ENCODE data around the gene BACE2. TPM values are rescaled to one million over a fixed set of nuclear protein-coding genes. Genes with fewer than 3 reads are reported as not detected.

Gene BACE2
- total RNA-seq, 1 experiment from 2014 or later = 23.2 TPM

GRCh38 chr21:41227357-41228005 lies 59.5 kb downstream of the BACE2 start:
- BruUV-seq (replicated peaks) = no TSS peak
- no peak for ATAC-seq

More at GRCh38 chr21:41227357-41228005, 59.5 kb downstream of the BACE2 start:
- H4K20me1 ChIP-seq (ENCODE audit: insufficient read depth) = no peaks in the 10 kb centered on the region
- H3K27ac ChIP-seq (ENCODE audit: low read depth, low read length) = no peak overlapping the region
- no peak for TF ChIP-seq FOSL1 (IDR thresholded peaks at IDR 0.05; ENCODE audit: low read depth)
- no peak for TF ChIP-seq REST (IDR thresholded peaks at IDR 0.05; ENCODE audit: low read depth)
- TF ChIP-seq ELF1 (IDR thresholded peaks at IDR 0.05; ENCODE audit: borderline replicate concordance, low read depth) = no peak
- no peak for TF ChIP-seq YY1 (IDR thresholded peaks at IDR 0.05; ENCODE audit: extremely low read depth, insufficient replicate concordance, low read depth, low read length)
- TF ChIP-seq SRF (IDR thresholded peaks at IDR 0.05; ENCODE audit: low read depth) = no peak
- no peak for TF ChIP-seq POLR2A (IDR thresholded peaks at IDR 0.05; ENCODE audit: borderline replicate concordance, extremely low read depth, insufficient read depth, insufficient read length)
- TF ChIP-seq TCF7L2 (IDR thresholded peaks at IDR 0.05; ENCODE audit: borderline replicate concordance, extremely low read depth, insufficient read depth, insufficient read length) = no peak
- TF ChIP-seq EZH2phosphoT487 (IDR thresholded peaks at IDR 0.05; ENCODE audit: borderline replicate concordance) = no peak
- no peak for TF ChIP-seq CTCF (IDR thresholded peaks at IDR 0.05 in 2 of 3, conservative IDR thresholded peaks at IDR 0.05 in 1 of 3; ENCODE audit: borderline replicate concordance in 1 of 3, insufficient read depth in 1 of 3, low read depth in 2 of 3, low read length in 2 of 3)
- no peak for TF ChIP-seq EGR1 (IDR thresholded peaks at IDR 0.05; ENCODE audit: low read depth)
- TF ChIP-seq EZH2 (IDR thresholded peaks at IDR 0.05) = no peak
- no peak for TF ChIP-seq ZNF274 (IDR thresholded peaks at IDR 0.05; ENCODE audit: low read depth, low read length)
- TF ChIP-seq SP1 (IDR thresholded peaks at IDR 0.05; ENCODE audit: low read depth) = no peak
- TF ChIP-seq MAX (IDR thresholded peaks at IDR 0.05) = no peak
- no peak for TF ChIP-seq ATF3 (IDR thresholded peaks at IDR 0.05)
- no peak overlapping the region for H3K9ac ChIP-seq (ENCODE audit: low read length)
- H3K4me2 ChIP-seq (ENCODE audit: low read length) = no peak overlapping the region
- ChIA-PET CTCF (no interaction called here), RAD21 (ENCODE audit: low non-redundant PET in 1 of 2, low total read pairs in 2 of 2, uncharacterized antibody in 2 of 2, unreplicated experiment in 2 of 2) (no interaction called here), POLR2A (no interaction called here)
- no peaks in the 10 kb centered on the region for H3K36me3 ChIP-seq (ENCODE audit: control insufficient read depth in 1 of 2, insufficient read depth in 2 of 2, low read length in 2 of 2)
- no peak overlapping the region for H3K4me3 ChIP-seq (replicated peaks in 1 of 2; ENCODE audit: low read depth in 1 of 2, low read length in 2 of 2)
- no peak overlapping the region for H2AFZ ChIP-seq (ENCODE audit: low read depth, low read length, poor library complexity, severe bottlenecking)
- no peaks in the 10 kb centered on the region for H3K79me2 ChIP-seq (ENCODE audit: insufficient read depth, low read length)
- no peak for DNase-seq (ENCODE audit: low read depth, low spot score)
- no peaks in the 10 kb centered on the region for H3K27me3 ChIP-seq (ENCODE audit: insufficient read depth, low read length)
- no peaks in the 10 kb centered on the region for H3K4me1 ChIP-seq (ENCODE audit: control insufficient read depth in 1 of 2, insufficient read depth in 2 of 2, low read length in 2 of 2)
- H3K9me3 ChIP-seq (ENCODE audit: control insufficient read depth in 1 of 2, insufficient read depth in 1 of 2, low read depth in 1 of 2, low read length in 2 of 2) = no peaks in the 10 kb centered on the region
- H3K9me2 ChIP-seq (ENCODE audit: insufficient read depth) = no peaks in the 10 kb centered on the region
- intact Hi-C loops (cut with micrococcal nuclease) = no loop called here

All from HCT116 (cell line).